ENCODE data around the gene ARFIP1.

The ARFIP1 gene

GRCh38 chr4:152942346-152942745, 162.6 kb downstream of the ARFIP1 start:
- no peak overlapping the region for H3K4me3 ChIP-seq (ENCODE audit: low read depth, low read length)
- DNase-seq (ENCODE audit: low read depth): no peak
- no peak for TF ChIP-seq CTCF (IDR thresholded peaks at IDR 0.05; ENCODE audit: low read depth, low read length, missing control alignments)

GRCh38 chr4:152943672-152944071, 163.9 kb downstream of the ARFIP1 start:
- DNase-seq (ENCODE audit: low read depth): no peak
- no peak for TF ChIP-seq CTCF (IDR thresholded peaks at IDR 0.05; ENCODE audit: low read depth, low read length, missing control alignments)
- H3K4me3 ChIP-seq (ENCODE audit: low read depth, low read length): no peak overlapping the region

GRCh38 chr4:152944666-152945320, 165.0 kb downstream of the ARFIP1 start:
- DNase-seq (ENCODE audit: low read depth): no peak
- TF ChIP-seq CTCF (IDR thresholded peaks at IDR 0.05; ENCODE audit: low read depth, low read length, missing control alignments): no peak
- H3K4me3 ChIP-seq (ENCODE audit: low read depth, low read length): no peak overlapping the region

- DNase-seq (ENCODE audit: low read depth): no peak
- no peak for TF ChIP-seq CTCF (IDR thresholded peaks at IDR 0.05; ENCODE audit: low read depth, low read length, missing control alignments)
- H3K4me3 ChIP-seq (ENCODE audit: low read depth, low read length): no peak overlapping the region
Measured at GRCh38 chr4:152945639-152946038, 165.9 kb downstream of the ARFIP1 start.

- no peak for TF ChIP-seq CTCF (IDR thresholded peaks at IDR 0.05; ENCODE audit: low read depth, low read length, missing control alignments)
- no peak overlapping the region for H3K4me3 ChIP-seq (ENCODE audit: low read depth, low read length)
- DNase-seq (ENCODE audit: low read depth): no peak
Measured at GRCh38 chr4:152946446-152946845, 166.7 kb downstream of the ARFIP1 start.

GRCh38 chr4:152947311-152947710, 167.6 kb downstream of the ARFIP1 start:
- no peak for DNase-seq (ENCODE audit: low read depth)
- no peak for TF ChIP-seq CTCF (IDR thresholded peaks at IDR 0.05; ENCODE audit: low read depth, low read length, missing control alignments)
- no peak overlapping the region for H3K4me3 ChIP-seq (ENCODE audit: low read depth, low read length)

- no peak overlapping the region for H3K4me3 ChIP-seq (ENCODE audit: low read depth, low read length)
- DNase-seq (ENCODE audit: low read depth): no peak
- TF ChIP-seq CTCF (IDR thresholded peaks at IDR 0.05; ENCODE audit: low read depth, low read length, missing control alignments): no peak
Measured at GRCh38 chr4:152949930-152950329, 170.2 kb downstream of the ARFIP1 start.
